Cardiac fibroblast (primary cell): ENCODE results near the gene HAND2.

ENCODE experiments used
- DNase-seq, 2 donors: peaks; one replicate each; pipeline versions ENCODE4 v3.0.0 to v3.0.0-alpha.2; 2010; ENCODE audit warnings: low read depth in 2 of 2
- H3K4me3 ChIP-seq, 2 donors: replicated peaks in 1 of 2; 1 replicate in 1 of 2; 2 replicates in 1 of 2; pipeline ENCODE4 v1.5.1; 2011; ENCODE audit warnings: low read depth in 2 of 2, low read length in 2 of 2, mild to moderate bottlenecking in 2 of 2, moderate library complexity in 1 of 2
- CTCF ChIP-seq: IDR thresholded peaks from one replicate; pipeline ENCODE4 v1.5.1; 2011; ENCODE audit warnings: low read depth, mild to moderate bottlenecking, low read length, inconsistent platforms

Gene HAND2

GRCh38 chr4:173531086-173531965, 1.3 kb upstream of the HAND2 start:
- peak overlapping the region in 1 of 2 donors; percentile 49 for H3K4me3 ChIP-seq
- TF ChIP-seq CTCF, result no peak
- DNase-seq, result peak in 1 of 2 donors; percentile 52

GRCh38 chr4:173530326-173531085, 477 bp upstream of the HAND2 start:
- DNase-seq, result peak in 1 of 2 donors; percentile 37
- peak overlapping the region; percentile 49 to 70 for H3K4me3 ChIP-seq
- TF ChIP-seq CTCF, result no peak

GRCh38 chr4:173528378-173529321, 1.4 kb downstream of the HAND2 start:
- DNase-seq, result peak; percentile 50 to 56
- no peak for TF ChIP-seq CTCF
- H3K4me3 ChIP-seq, result peak overlapping the region; percentile 70 to 81

- peak overlapping the region; percentile 70 to 81 for H3K4me3 ChIP-seq
- TF ChIP-seq CTCF, result no peak
- peak; percentile 61 to 68 for DNase-seq
These were observed 2.7 kb downstream of the HAND2 start for GRCh38 chr4:173527103-173527891.

GRCh38 chr4:173526724-173527102, 3.3 kb downstream of the HAND2 start:
- no peak for DNase-seq
- peak overlapping the region; percentile 70 to 81 for H3K4me3 ChIP-seq
- no peak for TF ChIP-seq CTCF

GRCh38 chr4:173526027-173526482, 4.0 kb downstream of the HAND2 start:
- peak overlapping the region; percentile 39 to 81 for H3K4me3 ChIP-seq
- DNase-seq, result peak; percentile 48 to 57
- TF ChIP-seq CTCF, result no peak
